IMR-90 (cell line): Measurements from ENCODE around the gene FOXO6. TPM values are rescaled to one million over a fixed set of nuclear protein-coding genes. Genes with fewer than 3 reads are reported as not detected.

Experiments used
- ATAC-seq: fragments of 200-7000 bp; cut with Tn5 transposase; 2 replicates; pipeline ENCODE4 v1.9.1; 2020; ENCODE audit warnings: low read depth, mild to moderate bottlenecking, moderate library complexity
- BruUV-seq: library from RNA; stranded (reverse); fragments of 400-500 nt; replicated peaks from 2 replicates; lab custom pipeline; 2021; lab: Mats Ljungman, UMichigan
- CTCF ChIA-PET: fragments of 300-600 bp; formaldehyde crosslinking; extraction: SDS; loops from one replicate; lab custom pipeline; 2021; ENCODE audit warnings: antibody characterized with exemption; lab: Yijun Ruan, JAX
- POLR2A ChIA-PET: fragments of 300-600 bp; sonication (Branson Sonifier 250); formaldehyde crosslinking; loops from one replicate; lab custom pipeline; 2022; ENCODE audit warnings: antibody characterized with exemption; ENCODE audit not compliant: unreplicated experiment; lab: Charles Lee
- DNase-seq: peaks from one replicate; pipeline ENCODE4 v3.0.0; 2013
- H2AFZ ChIP-seq: replicated peaks from 2 replicates; pipeline ENCODE3; 2013; ENCODE audit warnings: low read length, mild to moderate bottlenecking; ENCODE audit not compliant: poor library complexity
- H2AK5ac ChIP-seq: 2 replicates; pipeline ENCODE4 v1.6.1; 2013; ENCODE audit warnings: low read depth, low read length, inconsistent platforms
- H2AK9ac ChIP-seq: replicated peaks from 2 replicates; pipeline ENCODE3; 2013; ENCODE audit warnings: mild to moderate bottlenecking, low read depth, low read length, moderate library complexity; ENCODE audit not compliant: poor library complexity
- H2BK120ac ChIP-seq: 2 replicates; pipeline ENCODE4 v1.6.1; 2013; ENCODE audit warnings: low read depth, low read length, inconsistent platforms
- H2BK15ac ChIP-seq: 3 replicates; pipeline ENCODE4 v1.6.1; 2013; ENCODE audit warnings: low read depth, low read length, inconsistent platforms
- H2BK20ac ChIP-seq: 2 replicates; pipeline ENCODE4 v1.6.1; 2013; ENCODE audit warnings: low read depth, mild to moderate bottlenecking, inconsistent platforms, low read length, moderate library complexity
- H2BK5ac ChIP-seq: 2 replicates; pipeline ENCODE4 v1.6.1; 2013; ENCODE audit warnings: mild to moderate bottlenecking, low read depth, low read length, inconsistent platforms; ENCODE audit not compliant: poor library complexity, severe bottlenecking
- H3K14ac ChIP-seq: replicated peaks from 2 replicates; pipeline ENCODE4 v1.6.1; 2013; ENCODE audit warnings: low read depth, low read length, inconsistent platforms
- H3K18ac ChIP-seq: 2 replicates; pipeline ENCODE4 v1.6.1; 2013; ENCODE audit warnings: low read depth, low read length, control low read depth
- H3K23ac ChIP-seq: 2 replicates; pipeline ENCODE4 v1.6.1; 2013; ENCODE audit warnings: low read depth, low read length, inconsistent platforms
- H3K27ac ChIP-seq: 2 replicates; pipeline ENCODE4 v1.5.1; 2013; ENCODE audit warnings: mild to moderate bottlenecking, control low read depth, low read length; ENCODE audit not compliant: insufficient read depth
- H3K27me3 ChIP-seq: 2 replicates; pipeline ENCODE4 v1.6.1; 2013; ENCODE audit warnings: low read length; ENCODE audit not compliant: control insufficient read depth, insufficient read depth
- H3K36me3 ChIP-seq: 2 replicates; pipeline ENCODE4 v1.6.1; 2013; ENCODE audit warnings: low read length, mixed read lengths; ENCODE audit not compliant: control insufficient read depth, insufficient read depth
- H3K4ac ChIP-seq: 2 replicates; pipeline ENCODE4 v1.6.1; 2013; ENCODE audit warnings: low read depth, low read length, inconsistent platforms
- H3K4me1 ChIP-seq: 2 replicates; pipeline ENCODE4 v1.6.1; 2013; ENCODE audit warnings: low read length, mixed read lengths; ENCODE audit not compliant: control insufficient read depth, insufficient read depth
- H3K4me2 ChIP-seq: 2 replicates; pipeline ENCODE4 v1.6.1; 2013; ENCODE audit warnings: low read depth, mild to moderate bottlenecking, control low read depth, low read length, moderate library complexity
- H3K4me3 ChIP-seq: 2 replicates; pipeline ENCODE4 v1.5.1; 2013; ENCODE audit warnings: low read depth, mild to moderate bottlenecking, control low read depth, low read length, moderate library complexity; ENCODE audit not compliant: insufficient read depth
- H3K56ac ChIP-seq: 2 replicates; pipeline ENCODE4 v1.6.1; 2013; ENCODE audit warnings: low read length, inconsistent platforms; ENCODE audit not compliant: insufficient read depth; ENCODE audit errors: extremely low read depth
- H3K79me1 ChIP-seq, 2 experiments: 2 replicates each; pipeline ENCODE4 v1.6.1; 2013; ENCODE audit warnings: low read length in 2 of 2, inconsistent platforms in 1 of 2, low read depth in 1 of 2
- H3K9ac ChIP-seq: 2 replicates; pipeline ENCODE4 v1.6.1; 2013; ENCODE audit warnings: low read depth, low read length, control low read depth
- H3K9me1 ChIP-seq: 2 replicates; pipeline ENCODE4 v1.6.1; 2013; ENCODE audit warnings: low read length, inconsistent platforms; ENCODE audit not compliant: insufficient read depth
- H3K9me3 ChIP-seq: 2 replicates; pipeline ENCODE4 v1.6.1; 2013; ENCODE audit warnings: low read length; ENCODE audit not compliant: control insufficient read depth, insufficient read depth
- H4K20me1 ChIP-seq: 2 replicates; pipeline ENCODE4 v1.6.1; 2013; ENCODE audit warnings: low read length, inconsistent platforms; ENCODE audit not compliant: insufficient read depth
- H4K5ac ChIP-seq: 2 replicates; pipeline ENCODE4 v1.6.1; 2013; ENCODE audit warnings: mild to moderate bottlenecking, low read depth, low read length, control low read depth
- H4K8ac ChIP-seq, 2 experiments: 2 replicates each; pipeline ENCODE4 v1.6.1; 2013; ENCODE audit warnings: low read depth in 2 of 2, low read length in 2 of 2, control low read depth in 1 of 2, inconsistent platforms in 1 of 2
- H4K91ac ChIP-seq: 2 replicates; pipeline ENCODE4 v1.6.1; 2013; ENCODE audit warnings: low read depth, low read length, inconsistent platforms; ENCODE audit not compliant: insufficient read depth
- BHLHE40 ChIP-seq: fragments of 150-350 bp; IDR thresholded peaks from 2 replicates; pipeline ENCODE4 v1.6.1; 2016; ENCODE audit warnings: mild to moderate bottlenecking, low read depth, low read length
- FOS ChIP-seq: fragments of 150-350 bp; IDR thresholded peaks from 2 replicates; pipeline ENCODE4 v1.6.1; 2016; ENCODE audit warnings: low read depth, low read length
- MAZ ChIP-seq: IDR thresholded peaks from 2 replicates; pipeline ENCODE4 v1.6.1; 2012; ENCODE audit warnings: low read depth, mild to moderate bottlenecking, low read length, improper control_type of control experiment, moderate library complexity, borderline replicate concordance
- NFE2L2 ChIP-seq: fragments of 150-350 bp; IDR thresholded peaks from 2 replicates; pipeline ENCODE4 v1.6.1; 2016; ENCODE audit warnings: low read depth, mild to moderate bottlenecking, low read length
- WGBS, 2 experiments: methylation state at CpG; one replicate each; pipeline versions ENCODE4 v1.1.5 to v1.1.7; 2013; ENCODE audit warnings: missing lambda C conversion rate in 2 of 2; ENCODE audit not compliant: insufficient read length in 1 of 2; ENCODE audit errors: extremely low coverage in 2 of 2; 5-methylcytosine and 5-hydroxymethylcytosine counted together
- dilution Hi-C: fragments of 300-500 bp; cut with HindIII; formaldehyde crosslinking; loops from one replicate; pipeline ENCODE4 v1.14.3; 2018; ENCODE audit warnings: low sequenced_read_pairs; ENCODE audit not compliant: unreplicated experiment
- in situ Hi-C: fragments of 300-500 bp; cut with MboI; formaldehyde crosslinking; loops from 3 replicates; pipeline ENCODE4 v1.14.3; 2019; ENCODE audit warnings: low sequenced_read_pairs, inconsistent platforms, mixed read lengths
- intact Hi-C: fragments of 100-400 bp; cut with micrococcal nuclease; formaldehyde crosslinking; loops from 2 replicates; pipeline ENCODE4 v1.10.0; 2022
- polyA plus RNA-seq, 3 experiments: library from polyadenylated mRNA; depleted of rRNA; stranded (reverse); fragments of >200 nt; gene quantifications; 2 replicates each; pipeline ENCODE4 v1.2.3, GENCODE V29; 2012; ENCODE audit warnings: low replicate concordance in 1 of 3
- total RNA-seq: library from RNA; depleted of rRNA; stranded (reverse); fragments of >200 nt; gene quantifications from 2 replicates; pipeline ENCODE4 v1.2.3, GENCODE V29; 2012

The FOXO6 gene
- total and polyA plus RNA-seq, 2 of the 4 experiments (the other 2 are of a cell fraction), result not detected

DNA sequence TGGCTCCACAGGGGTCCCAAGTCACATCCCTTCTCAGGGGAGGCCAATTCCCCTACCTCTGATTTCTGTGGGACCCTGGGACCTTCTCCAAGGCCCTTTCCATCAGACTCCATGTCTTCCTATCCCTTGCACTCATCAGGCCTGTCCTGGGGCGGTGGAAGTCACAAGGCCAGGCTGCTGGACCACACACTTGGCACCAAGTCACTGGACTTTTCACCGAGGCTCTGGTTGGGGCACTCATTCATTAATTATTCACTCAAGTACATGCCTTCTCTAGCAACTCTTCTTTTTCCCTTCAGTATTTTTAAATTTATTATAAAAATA is 11.2 kb upstream of the FOXO6 start:
- WGBS, 2 experiments, result no CpG with 5 or more reads among the region's 2 CpGs
- no TSS peak for BruUV-seq
- dilution Hi-C loops, result no loop called here

More for the DNA sequence above, 11.2 kb upstream of the FOXO6 start:
- intact Hi-C loops (no loop called here), in situ Hi-C loops (no loop called here)
- Histone ChIP-seq H3K27ac (no peak overlapping the region), H2BK15ac (no peak overlapping the region), H3K9me1 (no peaks in the 10 kb centered on the region), H3K79me1 (no peaks in the 10 kb centered on the region), H3K9me3 (no peaks in the 10 kb centered on the region), H3K9ac (no peak overlapping the region), H3K4me2 (no peak overlapping the region), H2AK9ac (no peak overlapping the region), H2BK5ac (no peak overlapping the region), H4K20me1 (no peaks in the 10 kb centered on the region), H3K36me3 (no peaks in the 10 kb centered on the region), H3K4ac (no peak overlapping the region), H4K8ac (no peak overlapping the region), H4K91ac (no peak overlapping the region), H2BK120ac (no peak overlapping the region), H2AFZ (no peak overlapping the region), H3K23ac (no peak overlapping the region), H3K4me3 (no peak overlapping the region), H2AK5ac (no peak overlapping the region), H3K56ac (no peak overlapping the region), H3K18ac (no peak overlapping the region), H3K27me3 (peaks cover 23% of the 10 kb centered on the region), H3K14ac (no peak overlapping the region), H4K5ac (no peak overlapping the region), H3K4me1 (no peaks in the 10 kb centered on the region), H2BK20ac (no peak overlapping the region)
- ATAC-seq (no peak), DNase-seq (no peak)
- ChIA-PET POLR2A (no interaction called here), CTCF (no interaction called here)
- TF ChIP-seq MAZ, result no peak
- TF ChIP-seq BHLHE40, result no peak
- no peak for TF ChIP-seq FOS
- no peak for TF ChIP-seq NFE2L2
